Neural cell (in vitro differentiated cells): ENCODE data around the gene OBSCN. TPM values are rescaled to one million over a fixed set of nuclear protein-coding genes. Genes with fewer than 3 reads are reported as not detected.

ENCODE experiments used
- H2AFZ ChIP-seq: fragments of 200-600, 300-800 bp; sonication (generic), shearing (Covaris generic); 2 replicates; pipeline ENCODE4 v1.6.0; 2014; ENCODE audit warnings: low read depth, mild to moderate bottlenecking, antibody characterized with exemption, low read length, moderate library complexity
- H3F3A ChIP-seq: fragments of 200-600 bp; shearing (Covaris generic); 2 replicates; pipeline ENCODE4 v1.6.1; 2016; ENCODE audit warnings: mild to moderate bottlenecking, moderate library complexity, mixed read lengths, antibody characterized with exemption, low read length; ENCODE audit not compliant: insufficient read depth, poor library complexity, severe bottlenecking
- H3K27ac ChIP-seq: fragments of 200-600, 300-800 bp; sonication (generic), shearing (Covaris generic); 2 replicates; pipeline ENCODE4 v1.5.1; 2014; ENCODE audit warnings: mild to moderate bottlenecking, low read length, moderate library complexity
- H3K27me3 ChIP-seq: fragments of 300-800, 200-600 bp; sonication (generic), shearing (Covaris generic); 2 replicates; pipeline ENCODE4 v1.6.0; 2014; ENCODE audit warnings: mild to moderate bottlenecking, low read depth, low read length, moderate library complexity; ENCODE audit not compliant: insufficient read depth
- H3K36me3 ChIP-seq: fragments of 300-800, 200-600 bp; sonication (generic), shearing (Covaris generic); 2 replicates; pipeline ENCODE4 v1.5.1; 2014; ENCODE audit warnings: mild to moderate bottlenecking, antibody characterized with exemption, low read length, moderate library complexity; ENCODE audit not compliant: insufficient read depth
- H3K4me2 ChIP-seq: fragments of 300-800, 200-600 bp; sonication (generic), shearing (Covaris generic); 2 replicates; pipeline ENCODE4 v1.6.0; 2014; ENCODE audit warnings: mild to moderate bottlenecking, low read length
- H3K4me3 ChIP-seq: fragments of 300-800, 200-600 bp; sonication (generic), shearing (Covaris generic); 2 replicates; pipeline ENCODE4 v1.5.1; 2014; ENCODE audit warnings: mild to moderate bottlenecking, low read length, moderate library complexity
- H3K79me2 ChIP-seq: fragments of 200-600 bp; shearing (Covaris generic); replicated peaks from 2 replicates; pipeline ENCODE4 v1.6.0; 2014; ENCODE audit warnings: mild to moderate bottlenecking, low read length, moderate library complexity; ENCODE audit not compliant: insufficient read depth
- H3K9ac ChIP-seq: fragments of 300-800, 200-600 bp; sonication (generic), shearing (Covaris generic); 2 replicates; pipeline ENCODE4 v1.6.1; 2016; ENCODE audit warnings: mild to moderate bottlenecking, low read length, mixed read lengths
- H3K9me2 ChIP-seq: fragments of 200-600 bp; shearing (Covaris generic); 2 replicates; pipeline ENCODE4 v1.6.1; 2016; ENCODE audit warnings: mild to moderate bottlenecking, low read length, mixed read lengths; ENCODE audit not compliant: insufficient read depth
- H3K9me3 ChIP-seq: fragments of 200-600, 300-800 bp; sonication (generic), shearing (Covaris generic); 2 replicates; pipeline ENCODE4 v1.6.1; 2016; ENCODE audit warnings: mild to moderate bottlenecking, mixed run types, low read length, moderate library complexity, mixed read lengths
- H4K20me1 ChIP-seq: fragments of 200-600 bp; shearing (Covaris generic); 2 replicates; pipeline ENCODE4 v1.6.1; 2016; ENCODE audit warnings: mild to moderate bottlenecking, mixed run types; ENCODE audit not compliant: insufficient read depth
- EP300 ChIP-seq: fragments of 450-650 bp; conservative IDR thresholded peaks from 2 replicates; pipeline ENCODE4 v1.6.1; 2014; ENCODE audit warnings: antibody characterized with exemption, mild to moderate bottlenecking, moderate library complexity; ENCODE audit not compliant: poor library complexity, severe bottlenecking
- EZH2 ChIP-seq: fragments of 200-600, 300-800 bp; shearing (Covaris generic), sonication (generic); IDR thresholded peaks from 2 replicates; pipeline ENCODE4 v1.6.1; 2014; ENCODE audit warnings: antibody characterized with exemption, low read length, borderline replicate concordance, mild to moderate bottlenecking; ENCODE audit not compliant: insufficient read depth, poor library complexity, severe bottlenecking
- MXI1 ChIP-seq: fragments of 450-650 bp; conservative IDR thresholded peaks from 2 replicates; pipeline ENCODE4 v1.6.1; 2014; ENCODE audit warnings: antibody characterized with exemption, mild to moderate bottlenecking; ENCODE audit not compliant: poor library complexity, severe bottlenecking
- POLR2AphosphoS5 ChIP-seq: IDR thresholded peaks from 2 replicates; pipeline ENCODE4 v1.6.1; 2012
- RAD21 ChIP-seq: fragments of 450-650 bp; conservative IDR thresholded peaks from 2 replicates; pipeline ENCODE4 v1.6.1; 2014; ENCODE audit warnings: antibody characterized with exemption, mild to moderate bottlenecking, moderate library complexity
- SMC3 ChIP-seq: fragments of 450-650 bp; conservative IDR thresholded peaks from 2 replicates; pipeline ENCODE4 v1.6.1; 2014; ENCODE audit warnings: antibody characterized with exemption, mild to moderate bottlenecking, moderate library complexity; ENCODE audit not compliant: poor library complexity
- TAF1 ChIP-seq: IDR thresholded peaks from 2 replicates; pipeline ENCODE4 v1.6.1; 2012; ENCODE audit warnings: low read depth
- polyA plus RNA-seq: library from polyadenylated mRNA; depleted of rRNA; stranded (reverse); fragments of >200 nt; gene quantifications from 2 replicates; pipeline ENCODE4 v1.2.3, GENCODE V29; 2014
- TF ChIP-seq, protein P1 (sequence below): fragments of 450-650 bp; IDR thresholded peaks from 2 replicates; pipeline ENCODE4 v1.5.1; 2014; ENCODE audit warnings: antibody characterized with exemption, mild to moderate bottlenecking, moderate library complexity; ENCODE audit not compliant: poor library complexity, severe bottlenecking
- TF ChIP-seq, protein P2 (sequence below): IDR thresholded peaks from 2 replicates; pipeline ENCODE4 v1.6.1; 2012; ENCODE audit warnings: borderline replicate concordance

Gene OBSCN
- polyA plus RNA-seq, 1 donor from 2014 or later = 7.2 TPM

DNA sequence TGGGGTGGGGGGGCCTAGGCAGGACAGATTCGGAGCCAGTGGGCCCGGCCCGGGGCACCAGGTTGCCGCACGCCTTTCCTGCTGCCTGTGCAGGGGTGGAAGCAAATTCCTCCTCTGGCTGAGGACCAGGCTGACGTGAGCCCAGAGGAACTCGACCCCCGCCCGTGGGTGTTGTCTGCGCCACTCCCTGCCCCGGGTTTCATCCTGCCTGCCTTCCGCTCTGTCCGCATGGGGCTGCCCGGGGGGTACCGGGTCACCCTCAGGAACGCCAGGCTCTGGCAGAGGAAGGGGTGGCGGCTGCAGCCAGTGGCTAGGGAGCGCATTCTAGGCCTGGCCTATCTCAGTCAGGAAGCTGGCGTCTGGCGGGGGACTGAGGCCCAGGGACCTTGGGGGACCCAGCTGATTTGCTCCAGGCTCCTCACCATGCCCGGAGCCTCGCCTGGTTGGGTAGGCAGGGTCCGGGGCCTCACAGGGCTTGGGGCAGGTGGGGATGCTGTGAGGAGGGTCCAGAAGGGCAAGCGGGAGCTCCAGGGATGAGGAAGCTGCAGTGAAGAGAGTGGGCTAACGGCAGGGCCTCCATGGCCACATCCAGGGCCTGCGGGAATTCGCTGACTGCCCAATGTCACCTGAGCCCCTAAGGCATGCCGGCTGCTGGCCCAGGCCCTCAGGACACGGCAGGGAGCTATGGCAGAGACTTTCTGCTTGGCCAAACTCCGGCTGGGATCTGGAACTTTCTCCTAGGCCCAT, 44.7 kb upstream of the OBSCN start:
- H3F3A ChIP-seq = no peaks in the 10 kb centered on the region
- H3K27ac ChIP-seq = no peak overlapping the region
- H3K27me3 ChIP-seq = no peaks in the 10 kb centered on the region
- H2AFZ ChIP-seq = no peak overlapping the region
- H3K4me2 ChIP-seq = no peak overlapping the region
- no peaks in the 10 kb centered on the region for H4K20me1 ChIP-seq
- TF ChIP-seq RAD21 = no peak
- no peak for TF ChIP-seq EP300
- no peaks in the 10 kb centered on the region for H3K9me3 ChIP-seq
- no peaks in the 10 kb centered on the region for H3K36me3 ChIP-seq
- H3K79me2 ChIP-seq = peaks cover 11% of the 10 kb centered on the region
- no peak overlapping the region for H3K9ac ChIP-seq
- H3K9me2 ChIP-seq = no peaks in the 10 kb centered on the region
- H3K4me3 ChIP-seq = no peak overlapping the region

- Histone ChIP-seq H4K20me1 (no peaks in the 10 kb centered on the region), H3K27me3 (no peaks in the 10 kb centered on the region), H2AFZ (no peak overlapping the region), H3K79me2 (peaks cover 11% of the 10 kb centered on the region), H3K9me2 (no peaks in the 10 kb centered on the region), H3K27ac (no peak overlapping the region), H3K4me2 (no peak overlapping the region), H3K9me3 (no peaks in the 10 kb centered on the region), H3K36me3 (no peaks in the 10 kb centered on the region), H3K9ac (no peak overlapping the region), H3K4me3 (no peak overlapping the region), H3F3A (no peaks in the 10 kb centered on the region)
- TF ChIP-seq EZH2 (no peak), EP300 (no peak), MXI1 (no peak), POLR2AphosphoS5 (no peak), RAD21 (no peak), SMC3 (no peak), TAF1 (no peak)
- TF ChIP-seq, protein P1, sequence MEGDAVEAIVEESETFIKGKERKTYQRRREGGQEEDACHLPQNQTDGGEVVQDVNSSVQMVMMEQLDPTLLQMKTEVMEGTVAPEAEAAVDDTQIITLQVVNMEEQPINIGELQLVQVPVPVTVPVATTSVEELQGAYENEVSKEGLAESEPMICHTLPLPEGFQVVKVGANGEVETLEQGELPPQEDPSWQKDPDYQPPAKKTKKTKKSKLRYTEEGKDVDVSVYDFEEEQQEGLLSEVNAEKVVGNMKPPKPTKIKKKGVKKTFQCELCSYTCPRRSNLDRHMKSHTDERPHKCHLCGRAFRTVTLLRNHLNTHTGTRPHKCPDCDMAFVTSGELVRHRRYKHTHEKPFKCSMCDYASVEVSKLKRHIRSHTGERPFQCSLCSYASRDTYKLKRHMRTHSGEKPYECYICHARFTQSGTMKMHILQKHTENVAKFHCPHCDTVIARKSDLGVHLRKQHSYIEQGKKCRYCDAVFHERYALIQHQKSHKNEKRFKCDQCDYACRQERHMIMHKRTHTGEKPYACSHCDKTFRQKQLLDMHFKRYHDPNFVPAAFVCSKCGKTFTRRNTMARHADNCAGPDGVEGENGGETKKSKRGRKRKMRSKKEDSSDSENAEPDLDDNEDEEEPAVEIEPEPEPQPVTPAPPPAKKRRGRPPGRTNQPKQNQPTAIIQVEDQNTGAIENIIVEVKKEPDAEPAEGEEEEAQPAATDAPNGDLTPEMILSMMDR = no peak
- TF ChIP-seq, protein P2, sequence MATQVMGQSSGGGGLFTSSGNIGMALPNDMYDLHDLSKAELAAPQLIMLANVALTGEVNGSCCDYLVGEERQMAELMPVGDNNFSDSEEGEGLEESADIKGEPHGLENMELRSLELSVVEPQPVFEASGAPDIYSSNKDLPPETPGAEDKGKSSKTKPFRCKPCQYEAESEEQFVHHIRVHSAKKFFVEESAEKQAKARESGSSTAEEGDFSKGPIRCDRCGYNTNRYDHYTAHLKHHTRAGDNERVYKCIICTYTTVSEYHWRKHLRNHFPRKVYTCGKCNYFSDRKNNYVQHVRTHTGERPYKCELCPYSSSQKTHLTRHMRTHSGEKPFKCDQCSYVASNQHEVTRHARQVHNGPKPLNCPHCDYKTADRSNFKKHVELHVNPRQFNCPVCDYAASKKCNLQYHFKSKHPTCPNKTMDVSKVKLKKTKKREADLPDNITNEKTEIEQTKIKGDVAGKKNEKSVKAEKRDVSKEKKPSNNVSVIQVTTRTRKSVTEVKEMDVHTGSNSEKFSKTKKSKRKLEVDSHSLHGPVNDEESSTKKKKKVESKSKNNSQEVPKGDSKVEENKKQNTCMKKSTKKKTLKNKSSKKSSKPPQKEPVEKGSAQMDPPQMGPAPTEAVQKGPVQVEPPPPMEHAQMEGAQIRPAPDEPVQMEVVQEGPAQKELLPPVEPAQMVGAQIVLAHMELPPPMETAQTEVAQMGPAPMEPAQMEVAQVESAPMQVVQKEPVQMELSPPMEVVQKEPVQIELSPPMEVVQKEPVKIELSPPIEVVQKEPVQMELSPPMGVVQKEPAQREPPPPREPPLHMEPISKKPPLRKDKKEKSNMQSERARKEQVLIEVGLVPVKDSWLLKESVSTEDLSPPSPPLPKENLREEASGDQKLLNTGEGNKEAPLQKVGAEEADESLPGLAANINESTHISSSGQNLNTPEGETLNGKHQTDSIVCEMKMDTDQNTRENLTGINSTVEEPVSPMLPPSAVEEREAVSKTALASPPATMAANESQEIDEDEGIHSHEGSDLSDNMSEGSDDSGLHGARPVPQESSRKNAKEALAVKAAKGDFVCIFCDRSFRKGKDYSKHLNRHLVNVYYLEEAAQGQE = no peak
Observed at GRCh38 chr1:228163776-228164519, 43.9 kb upstream of the OBSCN start.
